Measurements from ENCODE around the gene MRPL36. TPM values are rescaled to one million over a fixed set of nuclear protein-coding genes. Genes with fewer than 3 reads are reported as not detected.

MRPL36 gene
- total RNA-seq, 1 donor from 2014 or later = 57.4 TPM

DNA sequence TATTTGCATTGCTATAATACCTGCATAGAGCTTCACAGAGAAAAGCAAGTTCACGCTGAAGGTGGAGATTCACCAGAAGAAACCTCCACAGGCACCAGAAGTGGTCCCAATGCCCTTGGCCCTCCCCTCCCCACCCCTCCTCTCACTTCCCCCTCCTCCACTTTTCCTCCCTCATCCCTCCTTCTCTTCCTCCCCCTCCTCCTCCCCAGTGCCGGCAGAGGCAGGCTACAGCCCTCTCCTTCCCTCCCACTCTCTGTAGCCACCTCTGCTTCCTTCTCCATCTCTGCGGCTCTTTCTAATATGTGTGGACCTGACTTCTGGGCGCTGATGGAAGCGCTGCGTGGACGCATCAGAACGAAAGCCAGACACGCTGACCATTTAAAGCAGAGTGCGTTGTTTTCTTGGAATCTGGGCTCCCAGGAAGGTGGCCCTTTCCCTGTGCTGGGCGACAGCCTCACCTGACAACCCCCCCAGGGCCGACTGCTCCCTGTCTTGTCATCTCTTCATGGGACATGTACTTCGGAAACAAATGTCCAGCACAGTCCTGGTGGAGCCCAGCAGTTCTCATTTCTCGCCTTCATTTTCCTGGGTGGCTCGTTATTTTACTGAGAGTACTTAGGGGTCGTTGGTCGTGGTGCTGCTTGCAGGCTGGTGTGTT lies 31.1 kb upstream of the MRPL36 start:
- no peak for TF ChIP-seq CTCF (IDR thresholded peaks at IDR 0.05; ENCODE audit: borderline replicate concordance)
- Histone ChIP-seq H3K27me3 (ENCODE audit: low read depth) (peaks cover 8% of the 10 kb centered on the region), H3K4me3 (no peak overlapping the region), H3K36me3 (peaks cover 26% of the 10 kb centered on the region), H3K4me1 (peaks cover 19% of the 10 kb centered on the region), H3K27ac (replicated peaks) (no peak overlapping the region), H3K9me3 (replicated peaks) (no peaks in the 10 kb centered on the region)
- intact Hi-C loops (cut with micrococcal nuclease) = no loop called here
- DNase-seq = no peak

GRCh38 chr5:1827886-1828397 lies 28.3 kb upstream of the MRPL36 start:
- DNase-seq = no peak
- H3K27ac ChIP-seq (replicated peaks) = no peak overlapping the region
- no peaks in the 10 kb centered on the region for H3K27me3 ChIP-seq (ENCODE audit: low read depth)
- intact Hi-C loops (cut with micrococcal nuclease) = no loop called here
- H3K4me3 ChIP-seq = no peak overlapping the region
- peaks cover 10% of the 10 kb centered on the region for H3K4me1 ChIP-seq
- no peak for TF ChIP-seq CTCF (IDR thresholded peaks at IDR 0.05; ENCODE audit: borderline replicate concordance)
- H3K36me3 ChIP-seq = peaks cover 52% of the 10 kb centered on the region
- H3K9me3 ChIP-seq (replicated peaks) = no peaks in the 10 kb centered on the region

GRCh38 chr5:1827025-1827885 lies 27.6 kb upstream of the MRPL36 start:
- no peaks in the 10 kb centered on the region for H3K9me3 ChIP-seq (replicated peaks)
- DNase-seq = no peak
- peaks cover 3% of the 10 kb centered on the region for H3K4me1 ChIP-seq
- no peak for TF ChIP-seq CTCF (IDR thresholded peaks at IDR 0.05; ENCODE audit: borderline replicate concordance)
- H3K27ac ChIP-seq (replicated peaks) = no peak overlapping the region
- H3K27me3 ChIP-seq (ENCODE audit: low read depth) = no peaks in the 10 kb centered on the region
- no peak overlapping the region for H3K4me3 ChIP-seq
- peaks cover 59% of the 10 kb centered on the region for H3K36me3 ChIP-seq
- intact Hi-C loops (cut with micrococcal nuclease) = no loop called here

GRCh38 chr5:1826235-1826980 lies 26.8 kb upstream of the MRPL36 start:
- intact Hi-C loops (cut with micrococcal nuclease) = no loop called here
- Histone ChIP-seq H3K4me3 (no peak overlapping the region), H3K27me3 (ENCODE audit: low read depth) (no peaks in the 10 kb centered on the region), H3K4me1 (no peaks in the 10 kb centered on the region), H3K27ac (replicated peaks) (no peak overlapping the region), H3K9me3 (replicated peaks) (no peaks in the 10 kb centered on the region), H3K36me3 (peaks cover 67% of the 10 kb centered on the region)
- TF ChIP-seq CTCF (IDR thresholded peaks at IDR 0.05; ENCODE audit: borderline replicate concordance) = no peak
- DNase-seq = no peak

All from left ventricle myocardium inferior (tissue), 1 donor.